ENCODE results near the gene KCND1.
"Not testable (repeated sequence)": the region's sequence is repeated elsewhere in the genome, so short reads cannot be mapped to it uniquely, and the experiment has no call there.

The KCND1 gene

DNA sequence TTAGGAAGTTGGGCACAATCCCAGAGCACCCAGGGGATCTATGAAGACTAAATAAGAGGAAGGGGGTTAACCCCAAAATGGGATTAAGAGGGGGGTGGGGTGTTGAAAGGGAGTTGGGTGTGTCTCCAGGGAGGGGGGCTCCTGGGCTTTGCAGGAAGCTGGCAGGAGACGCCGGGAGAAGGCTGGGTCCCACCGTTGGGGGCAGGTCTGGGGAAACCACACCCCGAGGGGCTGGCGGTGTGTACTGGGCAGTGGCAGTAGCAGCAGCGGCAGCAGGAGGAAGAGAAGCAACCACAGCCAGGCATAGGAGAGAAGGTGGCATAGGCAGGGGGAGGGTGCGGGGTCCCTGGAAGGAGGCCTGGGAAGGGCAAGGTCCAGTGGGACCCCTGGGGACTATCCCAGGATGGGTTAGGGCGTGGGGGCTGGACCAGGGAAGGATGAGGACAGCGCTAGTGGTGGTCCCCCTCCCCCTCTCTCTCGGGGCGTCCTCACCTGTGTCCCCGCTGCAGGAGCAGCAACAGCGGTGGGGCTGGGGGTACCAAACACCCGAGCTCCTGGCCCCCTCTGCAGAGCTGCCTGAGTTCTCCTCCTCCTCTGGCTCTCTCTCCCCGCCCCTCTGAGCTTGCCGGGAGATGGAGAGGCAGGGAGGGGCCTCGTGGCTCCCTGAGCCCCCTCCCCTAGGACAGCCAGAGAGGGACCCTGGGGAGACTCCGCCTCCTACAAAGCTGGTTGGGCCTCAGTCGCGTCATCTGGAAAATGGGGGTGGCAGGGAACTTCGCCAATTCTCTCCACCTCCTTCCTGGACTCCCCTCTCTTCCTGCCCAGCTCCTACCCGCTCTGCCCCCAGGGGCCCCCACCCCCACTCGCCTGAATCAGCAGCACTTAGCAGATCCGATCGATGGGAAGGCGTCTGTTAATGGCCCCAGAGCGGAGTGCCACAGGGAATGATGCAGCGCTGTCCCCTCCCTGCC lies at the start of gene KCND1:
Gene KCND1, minus strand, starts transcription at position 596 of the 971 bp plus-strand sequence. CDS start 1,573 bp downstream, outside the sequence.
- no peak for DNase-seq (ENCODE audit: low read depth in 2 of 3, low spot score in 1 of 3)

- DNase-seq (ENCODE audit: low read depth in 2 of 3, low spot score in 1 of 3): no peak
These were observed 48.1 kb upstream of the KCND1 start for GRCh38 chrX:49019599-49020249.

DNA sequence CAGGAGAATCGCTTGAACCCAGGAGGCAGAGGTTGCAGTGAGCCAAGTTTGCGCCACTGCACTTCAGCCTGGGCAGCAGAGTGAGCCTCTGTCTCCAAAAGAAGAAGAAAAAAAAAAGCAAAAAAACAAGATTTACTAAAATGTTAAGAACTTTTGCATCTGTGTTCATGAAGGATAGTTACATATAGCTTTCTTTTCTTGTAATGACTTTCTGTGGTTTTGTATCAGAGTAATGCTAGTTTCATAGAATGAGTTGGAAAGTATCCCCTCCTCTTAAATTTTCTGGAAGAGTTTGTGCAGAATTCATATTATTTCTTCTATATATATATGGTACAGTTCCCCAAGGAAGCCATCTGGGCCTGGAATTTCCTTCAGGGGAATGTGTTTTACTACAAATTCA lies 47.4 kb upstream of the KCND1 start:
- no peak for DNase-seq (ENCODE audit: low read depth in 2 of 3, low spot score in 1 of 3)

DNA sequence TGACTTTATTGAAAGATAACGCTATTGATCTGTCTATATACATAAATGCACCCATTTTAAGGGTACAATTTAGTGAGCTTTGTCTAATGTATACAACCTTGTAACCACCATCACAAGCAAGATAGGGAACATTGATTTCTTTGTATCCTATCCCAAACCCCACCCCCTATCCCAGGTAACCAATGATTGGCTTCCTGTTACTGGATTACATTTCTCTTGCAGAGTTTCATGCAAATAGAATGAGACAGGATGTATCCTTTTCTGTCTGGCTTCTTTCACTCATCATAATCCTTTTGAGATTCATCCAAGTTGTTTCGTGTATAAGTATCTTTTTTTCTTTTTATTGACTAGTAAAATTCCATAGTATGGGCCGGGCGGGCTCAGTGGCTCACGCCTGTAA lies 32.1 kb upstream of the KCND1 start:
- no peak for DNase-seq (ENCODE audit: low read depth in 2 of 3, low spot score in 1 of 3)

DNA sequence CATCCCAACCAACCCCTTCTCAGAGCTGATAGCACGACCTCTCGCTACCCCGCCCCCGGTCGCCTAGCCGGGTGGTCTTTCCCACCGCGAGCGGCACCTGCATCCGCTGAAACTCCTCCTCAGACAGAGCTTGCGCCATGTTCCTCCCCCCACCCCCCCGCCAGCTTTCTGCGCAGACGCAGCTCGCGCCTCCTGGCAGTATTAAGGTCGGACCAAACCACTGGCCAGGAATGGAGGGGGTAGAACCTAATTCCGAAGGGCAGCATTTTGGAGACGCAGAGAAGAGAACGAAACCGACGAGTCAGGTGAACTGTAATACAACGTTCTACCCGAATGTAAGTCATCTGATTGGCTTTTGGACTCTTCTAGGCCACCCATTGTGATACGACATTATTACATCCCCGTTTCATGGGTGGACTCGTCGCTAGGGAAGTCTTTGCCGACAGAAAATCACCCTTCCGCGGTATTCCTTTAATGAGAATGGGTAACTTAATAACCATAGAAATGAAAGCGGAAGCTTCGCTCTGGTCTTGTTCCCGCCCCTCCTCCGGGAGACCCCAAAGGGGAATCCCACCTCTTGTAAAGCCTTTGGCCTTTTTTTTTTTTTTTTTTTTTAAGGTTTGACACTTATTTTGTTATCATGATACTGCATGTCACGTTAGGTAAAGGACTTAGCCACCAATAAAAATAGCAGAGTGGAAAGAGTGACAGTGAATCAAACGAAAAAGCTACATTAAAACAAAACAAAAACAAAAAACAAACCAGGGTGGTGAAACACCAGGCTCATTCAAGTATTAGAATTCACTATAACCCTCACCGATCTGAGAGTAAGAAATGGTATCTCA lies 30.7 kb upstream of the KCND1 start, which contains the start of gene GRIPAP1:
Gene GRIPAP1, minus strand, starts transcription at position 174 of the 845 bp plus-strand sequence. Its CDS starts 35 bp downstream, at position 139.
- peak; percentile 60 to 68 (median 61) for DNase-seq (ENCODE audit: low read depth in 2 of 3, low spot score in 1 of 3)

GRCh38 chrX:49001521-49002090 lies 30.0 kb upstream of the KCND1 start:
- DNase-seq (ENCODE audit: low read depth in 2 of 3, low spot score in 1 of 3): peak; percentile 20 to 36 (median 24)

GRCh38 chrX:49000636-49001035 lies 29.0 kb upstream of the KCND1 start:
- DNase-seq (ENCODE audit: low read depth in 2 of 3, low spot score in 1 of 3): no peak

DNA sequence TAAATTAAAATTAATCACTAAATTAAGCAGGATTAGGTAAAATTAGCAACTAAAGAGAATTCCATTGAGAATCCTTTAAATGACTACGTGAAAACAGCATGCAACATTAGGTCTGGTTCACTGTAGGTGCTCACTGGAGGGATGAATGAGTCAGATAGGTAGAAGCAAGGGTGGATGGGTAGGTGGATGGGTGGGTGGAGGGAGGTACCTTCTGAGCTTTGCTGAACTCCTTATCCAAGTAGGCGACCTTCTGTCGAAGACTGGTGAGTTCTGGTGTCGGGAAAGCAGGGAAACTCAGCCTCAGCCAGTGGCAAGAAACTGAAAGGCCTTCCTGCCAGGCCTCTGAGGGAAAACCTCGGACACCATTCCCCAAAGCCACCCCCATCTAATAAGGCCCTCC lies 27.4 kb upstream of the KCND1 start:
- DNase-seq (ENCODE audit: low read depth in 2 of 3, low spot score in 1 of 3): no peak

- DNase-seq (ENCODE audit: low read depth in 2 of 3, low spot score in 1 of 3): no peak
These were observed 26.7 kb upstream of the KCND1 start for GRCh38 chrX:48998391-48998790.

GRCh38 chrX:48997865-48998264 lies 26.2 kb upstream of the KCND1 start:
- DNase-seq (ENCODE audit: low read depth in 2 of 3, low spot score in 1 of 3): no peak

GRCh38 chrX:48997455-48997854 lies 25.8 kb upstream of the KCND1 start:
- no peak for DNase-seq (ENCODE audit: low read depth in 2 of 3, low spot score in 1 of 3)

DNA sequence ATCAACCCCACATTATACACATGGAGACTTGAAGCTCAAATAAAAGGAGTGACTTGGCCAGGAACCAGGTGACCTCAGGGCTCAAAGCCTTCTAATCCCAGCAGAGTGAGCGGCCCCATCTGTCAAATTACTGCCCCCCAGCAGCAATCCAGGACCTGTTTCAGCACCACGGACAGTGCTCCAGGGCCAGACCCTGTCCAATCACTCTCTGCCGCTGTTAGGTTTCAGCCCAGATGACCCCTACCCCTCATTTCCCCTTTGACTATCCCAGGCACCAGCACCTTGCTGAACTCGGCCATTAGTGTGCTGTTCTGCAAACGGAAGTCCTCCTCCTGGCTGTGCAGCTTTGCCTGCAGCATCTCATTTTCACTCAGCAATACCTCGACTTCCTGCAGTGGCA lies 25.3 kb upstream of the KCND1 start:
- DNase-seq (ENCODE audit: low read depth in 2 of 3, low spot score in 1 of 3): no peak

GRCh38 chrX:48992341-48992740 lies 20.7 kb upstream of the KCND1 start:
- DNase-seq (ENCODE audit: low read depth in 2 of 3, low spot score in 1 of 3): no peak

DNA sequence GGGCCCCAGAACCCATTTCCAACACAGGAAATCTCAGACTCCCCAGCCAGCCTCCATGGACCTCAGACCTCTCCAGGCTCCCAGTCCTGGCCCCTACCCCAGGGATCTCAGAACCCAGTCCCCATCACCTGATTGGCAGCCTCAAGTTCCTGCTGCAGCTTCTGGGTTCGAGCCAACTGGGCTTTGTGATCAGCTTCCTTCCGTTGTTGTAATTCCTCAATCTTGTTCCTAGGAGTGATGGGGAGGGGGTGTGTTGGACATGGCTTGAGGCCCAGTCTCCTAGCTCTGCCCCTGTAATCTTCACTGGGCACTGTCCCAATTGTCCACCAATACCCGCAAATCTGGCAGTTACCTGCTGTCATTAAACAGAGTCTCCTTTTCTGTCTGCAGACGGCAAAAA lies 17.8 kb upstream of the KCND1 start:
- no peak for DNase-seq (ENCODE audit: low read depth in 2 of 3, low spot score in 1 of 3)

GRCh38 chrX:48983896-48984295 lies 12.3 kb upstream of the KCND1 start:
- no peak for DNase-seq (ENCODE audit: low read depth in 2 of 3, low spot score in 1 of 3)

DNA sequence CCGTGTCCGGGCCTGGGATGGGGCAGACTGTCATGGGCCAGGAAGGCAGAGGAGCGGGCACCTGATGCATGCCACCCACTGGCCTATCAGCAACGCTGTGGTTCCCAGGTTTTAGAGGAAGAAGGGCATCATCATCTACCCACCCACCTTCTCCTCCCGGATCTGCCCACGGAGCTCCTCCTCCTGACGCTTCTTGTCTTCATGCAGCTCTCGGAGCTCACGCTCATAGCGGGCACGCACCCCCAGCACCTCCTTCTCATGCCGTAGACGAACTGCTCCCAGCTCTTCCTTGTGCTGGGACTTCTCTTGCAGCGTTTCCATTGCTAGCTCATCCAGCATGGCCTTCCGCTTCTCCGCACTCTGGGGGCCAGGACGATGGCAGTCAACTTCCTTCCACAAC lies 11.4 kb upstream of the KCND1 start:
- no peak for DNase-seq (ENCODE audit: low read depth in 2 of 3, low spot score in 1 of 3)

DNA sequence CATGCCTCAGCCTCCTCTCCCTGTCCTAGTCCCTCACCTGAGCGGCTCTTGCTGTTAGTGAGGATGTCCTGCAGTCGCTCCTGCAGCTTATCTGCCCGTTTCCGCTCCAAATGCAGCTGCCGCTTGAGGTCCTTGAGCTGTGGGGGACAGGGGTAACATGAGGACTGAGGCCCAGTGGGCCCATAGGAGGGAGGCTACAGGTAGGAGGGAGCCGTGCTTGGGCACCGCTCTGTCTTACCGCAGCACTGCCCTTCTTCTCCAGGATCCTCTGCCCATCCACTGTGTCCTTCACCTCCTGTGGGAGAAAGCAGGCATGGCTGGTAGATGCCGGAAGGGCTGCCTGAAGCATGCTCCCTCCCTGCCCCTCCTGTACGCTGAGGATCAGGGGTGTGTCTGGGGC lies 9.5 kb upstream of the KCND1 start:
- DNase-seq (ENCODE audit: low read depth in 2 of 3, low spot score in 1 of 3): no peak

DNA sequence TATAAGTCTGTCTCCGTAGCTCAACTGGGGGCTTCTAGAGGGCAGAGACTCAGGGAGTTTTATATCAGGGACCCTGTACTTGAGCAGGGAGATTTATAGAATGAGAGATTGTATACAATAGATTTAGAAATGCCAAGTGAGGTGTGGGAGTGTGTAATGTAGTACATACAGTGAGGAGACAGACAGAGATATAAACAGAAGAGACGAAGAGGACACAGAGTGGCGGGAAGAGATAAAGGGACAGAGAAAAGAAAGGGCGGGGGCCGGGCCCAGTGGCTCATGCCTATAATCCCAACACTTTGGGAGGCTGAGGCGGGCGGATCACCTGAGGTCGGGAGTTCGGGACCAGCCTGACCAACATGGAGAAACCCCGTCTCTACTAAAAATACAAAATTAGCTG lies 8.7 kb upstream of the KCND1 start:
- not testable (repeated sequence) for DNase-seq (ENCODE audit: low read depth in 2 of 3, low spot score in 1 of 3)

- DNase-seq (ENCODE audit: low read depth in 2 of 3, low spot score in 1 of 3): no peak
These were observed 6.6 kb upstream of the KCND1 start for GRCh38 chrX:48978226-48978625.

GRCh38 chrX:48976086-48976485 lies 4.4 kb upstream of the KCND1 start:
- no peak for DNase-seq (ENCODE audit: low read depth in 2 of 3, low spot score in 1 of 3)

DNA sequence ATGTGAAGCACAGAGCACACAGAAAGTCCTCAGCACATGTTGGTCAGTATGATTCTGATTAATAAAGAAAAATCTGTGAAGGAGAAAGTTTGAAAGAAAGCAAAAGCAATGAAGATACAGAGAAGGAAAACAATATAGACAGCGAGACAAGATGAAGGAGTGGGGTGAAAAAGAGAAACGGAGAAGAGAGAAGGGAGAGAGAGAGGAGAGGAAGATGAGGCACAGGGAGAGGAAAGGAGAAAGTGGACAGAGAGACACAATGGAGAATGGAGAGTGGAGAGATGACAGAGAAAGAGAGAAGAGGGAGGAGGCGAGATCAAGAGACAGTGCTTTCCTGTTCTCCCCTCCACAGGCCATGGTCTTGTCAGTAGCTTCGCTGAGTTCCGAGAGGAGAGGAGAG lies 3.9 kb upstream of the KCND1 start:
- DNase-seq (ENCODE audit: low read depth in 2 of 3, low spot score in 1 of 3): no peak
